Esophagus mucosa (tissue), 1 donor: ENCODE results near the gene SHISA4. TPM values are rescaled to one million over a fixed set of nuclear protein-coding genes. Genes with fewer than 3 reads are reported as not detected.
"Not testable (repeated sequence)": the region's sequence is repeated elsewhere in the genome, so short reads cannot be mapped to it uniquely, and the experiment has no call there.

Source experiments
- ATAC-seq: fragments of 200-7000 bp; cut with Tn5 transposase; one replicate; pipeline ENCODE4 v1.9.1; 2020
- total RNA-seq: library from RNA; stranded (reverse); gene quantifications from one replicate; pipeline ENCODE4 v1.2.4, GENCODE V29; 2023
- donor health status: DM: yes; HTN: yes; CAD: no.

SHISA4 gene
- total RNA-seq, 1 donor from 2014 or later = 1.2 TPM

- peak; percentile 19 for ATAC-seq
These were observed 45.2 kb downstream of the SHISA4 start for GRCh38 chr1:201933840-201934430.

GRCh38 chr1:201937624-201938213 is 49.0 kb downstream of the SHISA4 start:
- ATAC-seq = peak; percentile 76

- peak; percentile 28 for ATAC-seq
These were observed 49.8 kb downstream of the SHISA4 start for GRCh38 chr1:201938440-201939035.

- no peak for ATAC-seq
These were observed 50.5 kb downstream of the SHISA4 start for GRCh38 chr1:201939148-201939547.

GRCh38 chr1:201939574-201939973 is 50.9 kb downstream of the SHISA4 start:
- ATAC-seq = no peak

GRCh38 chr1:201940316-201940715 is 51.6 kb downstream of the SHISA4 start:
- ATAC-seq = not testable (repeated sequence)

GRCh38 chr1:201941420-201942128 is 52.9 kb downstream of the SHISA4 start:
- ATAC-seq = no peak

- no peak for ATAC-seq
These were observed 53.4 kb downstream of the SHISA4 start for GRCh38 chr1:201942129-201942495.

Other genes with a start within 250 kb of the SHISA4 start
- 26.9 TPM for gene IPO9, start 59.7 kb upstream of the SHISA4 start, total RNA-seq
- gene LMOD1, start 57.6 kb downstream of the SHISA4 start, total RNA-seq = 4.1 TPM
- gene TIMM17A, start 66.6 kb downstream of the SHISA4 start, total RNA-seq = 36.3 TPM
- 89.6 TPM for gene RNPEP, start 93.8 kb downstream of the SHISA4 start, total RNA-seq
- 391 TPM for gene ELF3, start 121.7 kb downstream of the SHISA4 start, total RNA-seq
- 0.12 TPM for gene GPR37L1, start 234.0 kb downstream of the SHISA4 start, total RNA-seq